ENCODE measurements around the gene KIAA0232.

Gene KIAA0232

DNA sequence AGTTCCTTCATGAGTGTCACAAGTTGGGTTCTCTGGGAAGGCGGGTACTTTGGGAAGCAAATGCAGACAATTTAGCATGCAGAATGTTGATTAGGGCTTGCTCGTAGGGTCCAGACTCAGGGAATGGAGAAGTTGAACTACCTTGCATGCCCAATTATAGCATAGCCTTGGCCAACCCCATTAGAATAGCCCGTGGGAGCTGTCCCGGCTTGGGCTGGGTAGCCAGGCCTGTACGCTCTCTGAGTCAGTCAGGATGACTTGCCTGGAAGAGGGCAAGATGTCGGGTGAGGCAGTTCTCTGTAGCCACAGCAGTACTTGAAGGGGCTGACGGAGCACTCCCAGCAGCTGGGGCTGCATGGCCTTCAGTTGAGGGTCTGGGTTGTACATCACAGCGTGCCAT is 19.5 kb downstream of the KIAA0232 start:
- TF ChIP-seq ARNTL (CRISPR knock-in tag; IDR thresholded peaks at IDR 0.05; ENCODE audit: borderline replicate concordance, low read depth): no peak
- TF ChIP-seq, protein P1, sequence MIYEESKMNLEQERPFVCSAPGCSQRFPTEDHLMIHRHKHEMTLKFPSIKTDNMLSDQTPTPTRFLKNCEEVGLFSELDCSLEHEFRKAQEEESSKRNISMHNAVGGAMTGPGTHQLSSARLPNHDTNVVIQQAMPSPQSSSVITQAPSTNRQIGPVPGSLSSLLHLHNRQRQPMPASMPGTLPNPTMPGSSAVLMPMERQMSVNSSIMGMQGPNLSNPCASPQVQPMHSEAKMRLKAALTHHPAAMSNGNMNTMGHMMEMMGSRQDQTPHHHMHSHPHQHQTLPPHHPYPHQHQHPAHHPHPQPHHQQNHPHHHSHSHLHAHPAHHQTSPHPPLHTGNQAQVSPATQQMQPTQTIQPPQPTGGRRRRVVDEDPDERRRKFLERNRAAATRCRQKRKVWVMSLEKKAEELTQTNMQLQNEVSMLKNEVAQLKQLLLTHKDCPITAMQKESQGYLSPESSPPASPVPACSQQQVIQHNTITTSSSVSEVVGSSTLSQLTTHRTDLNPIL (CRISPR knock-in tag; IDR thresholded peaks at IDR 0.05; ENCODE audit: low read depth): no peak
- no peak for TF ChIP-seq GLIS3 (CRISPR knock-in tag; IDR thresholded peaks at IDR 0.05)
- no peak for TF ChIP-seq TCF4 (CRISPR knock-in tag; IDR thresholded peaks at IDR 0.05; ENCODE audit: borderline replicate concordance)
- no peak for TF ChIP-seq SNAI2 (CRISPR knock-in tag; IDR thresholded peaks at IDR 0.05)
- no peak for TF ChIP-seq ZFP3 (CRISPR knock-in tag; IDR thresholded peaks at IDR 0.05)
- TF ChIP-seq BACH2 (CRISPR knock-in tag; IDR thresholded peaks at IDR 0.05; ENCODE audit: borderline replicate concordance): no peak
- TF ChIP-seq, protein P2, sequence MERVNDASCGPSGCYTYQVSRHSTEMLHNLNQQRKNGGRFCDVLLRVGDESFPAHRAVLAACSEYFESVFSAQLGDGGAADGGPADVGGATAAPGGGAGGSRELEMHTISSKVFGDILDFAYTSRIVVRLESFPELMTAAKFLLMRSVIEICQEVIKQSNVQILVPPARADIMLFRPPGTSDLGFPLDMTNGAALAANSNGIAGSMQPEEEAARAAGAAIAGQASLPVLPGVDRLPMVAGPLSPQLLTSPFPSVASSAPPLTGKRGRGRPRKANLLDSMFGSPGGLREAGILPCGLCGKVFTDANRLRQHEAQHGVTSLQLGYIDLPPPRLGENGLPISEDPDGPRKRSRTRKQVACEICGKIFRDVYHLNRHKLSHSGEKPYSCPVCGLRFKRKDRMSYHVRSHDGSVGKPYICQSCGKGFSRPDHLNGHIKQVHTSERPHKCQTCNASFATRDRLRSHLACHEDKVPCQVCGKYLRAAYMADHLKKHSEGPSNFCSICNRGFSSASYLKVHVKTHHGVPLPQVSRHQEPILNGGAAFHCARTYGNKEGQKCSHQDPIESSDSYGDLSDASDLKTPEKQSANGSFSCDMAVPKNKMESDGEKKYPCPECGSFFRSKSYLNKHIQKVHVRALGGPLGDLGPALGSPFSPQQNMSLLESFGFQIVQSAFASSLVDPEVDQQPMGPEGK (CRISPR knock-in tag; IDR thresholded peaks at IDR 0.05; ENCODE audit: borderline replicate concordance): no peak
- TF ChIP-seq ESRRG (CRISPR knock-in tag; IDR thresholded peaks at IDR 0.05): no peak
- TF ChIP-seq, protein P3, sequence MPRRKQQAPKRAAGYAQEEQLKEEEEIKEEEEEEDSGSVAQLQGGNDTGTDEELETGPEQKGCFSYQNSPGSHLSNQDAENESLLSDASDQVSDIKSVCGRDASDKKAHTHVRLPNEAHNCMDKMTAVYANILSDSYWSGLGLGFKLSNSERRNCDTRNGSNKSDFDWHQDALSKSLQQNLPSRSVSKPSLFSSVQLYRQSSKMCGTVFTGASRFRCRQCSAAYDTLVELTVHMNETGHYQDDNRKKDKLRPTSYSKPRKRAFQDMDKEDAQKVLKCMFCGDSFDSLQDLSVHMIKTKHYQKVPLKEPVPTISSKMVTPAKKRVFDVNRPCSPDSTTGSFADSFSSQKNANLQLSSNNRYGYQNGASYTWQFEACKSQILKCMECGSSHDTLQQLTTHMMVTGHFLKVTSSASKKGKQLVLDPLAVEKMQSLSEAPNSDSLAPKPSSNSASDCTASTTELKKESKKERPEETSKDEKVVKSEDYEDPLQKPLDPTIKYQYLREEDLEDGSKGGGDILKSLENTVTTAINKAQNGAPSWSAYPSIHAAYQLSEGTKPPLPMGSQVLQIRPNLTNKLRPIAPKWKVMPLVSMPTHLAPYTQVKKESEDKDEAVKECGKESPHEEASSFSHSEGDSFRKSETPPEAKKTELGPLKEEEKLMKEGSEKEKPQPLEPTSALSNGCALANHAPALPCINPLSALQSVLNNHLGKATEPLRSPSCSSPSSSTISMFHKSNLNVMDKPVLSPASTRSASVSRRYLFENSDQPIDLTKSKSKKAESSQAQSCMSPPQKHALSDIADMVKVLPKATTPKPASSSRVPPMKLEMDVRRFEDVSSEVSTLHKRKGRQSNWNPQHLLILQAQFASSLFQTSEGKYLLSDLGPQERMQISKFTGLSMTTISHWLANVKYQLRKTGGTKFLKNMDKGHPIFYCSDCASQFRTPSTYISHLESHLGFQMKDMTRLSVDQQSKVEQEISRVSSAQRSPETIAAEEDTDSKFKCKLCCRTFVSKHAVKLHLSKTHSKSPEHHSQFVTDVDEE (CRISPR knock-in tag; IDR thresholded peaks at IDR 0.05): no peak
- TF ChIP-seq OSR1 (CRISPR knock-in tag; IDR thresholded peaks at IDR 0.05): no peak
- TF ChIP-seq ISL1 (CRISPR knock-in tag; IDR thresholded peaks at IDR 0.05): no peak
- TF ChIP-seq, protein P4, sequence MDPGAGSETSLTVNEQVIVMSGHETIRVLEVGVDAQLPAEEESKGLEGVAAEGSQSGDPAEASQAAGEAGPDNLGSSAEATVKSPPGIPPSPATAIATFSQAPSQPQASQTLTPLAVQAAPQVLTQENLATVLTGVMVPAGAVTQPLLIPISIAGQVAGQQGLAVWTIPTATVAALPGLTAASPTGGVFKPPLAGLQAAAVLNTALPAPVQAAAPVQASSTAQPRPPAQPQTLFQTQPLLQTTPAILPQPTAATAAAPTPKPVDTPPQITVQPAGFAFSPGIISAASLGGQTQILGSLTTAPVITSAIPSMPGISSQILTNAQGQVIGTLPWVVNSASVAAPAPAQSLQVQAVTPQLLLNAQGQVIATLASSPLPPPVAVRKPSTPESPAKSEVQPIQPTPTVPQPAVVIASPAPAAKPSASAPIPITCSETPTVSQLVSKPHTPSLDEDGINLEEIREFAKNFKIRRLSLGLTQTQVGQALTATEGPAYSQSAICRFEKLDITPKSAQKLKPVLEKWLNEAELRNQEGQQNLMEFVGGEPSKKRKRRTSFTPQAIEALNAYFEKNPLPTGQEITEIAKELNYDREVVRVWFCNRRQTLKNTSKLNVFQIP (CRISPR knock-in tag; IDR thresholded peaks at IDR 0.05; ENCODE audit: borderline replicate concordance, low read depth): no peak
- no peak for TF ChIP-seq TOX (CRISPR knock-in tag; IDR thresholded peaks at IDR 0.05; ENCODE audit: borderline replicate concordance)
- no peak for TF ChIP-seq CSDC2 (CRISPR knock-in tag; IDR thresholded peaks at IDR 0.05)
- TF ChIP-seq ZFP30 (CRISPR knock-in tag; IDR thresholded peaks at IDR 0.05): no peak
- no peak for TF ChIP-seq ZNF70 (CRISPR knock-in tag; IDR thresholded peaks at IDR 0.05)
- no peak for TF ChIP-seq ZNF565 (CRISPR knock-in tag; conservative IDR thresholded peaks at IDR 0.05; ENCODE audit: low read depth)
- no peak for TF ChIP-seq PPARA (CRISPR knock-in tag; IDR thresholded peaks at IDR 0.05; ENCODE audit: borderline replicate concordance)
- ATAC-seq: no peak

DNA sequence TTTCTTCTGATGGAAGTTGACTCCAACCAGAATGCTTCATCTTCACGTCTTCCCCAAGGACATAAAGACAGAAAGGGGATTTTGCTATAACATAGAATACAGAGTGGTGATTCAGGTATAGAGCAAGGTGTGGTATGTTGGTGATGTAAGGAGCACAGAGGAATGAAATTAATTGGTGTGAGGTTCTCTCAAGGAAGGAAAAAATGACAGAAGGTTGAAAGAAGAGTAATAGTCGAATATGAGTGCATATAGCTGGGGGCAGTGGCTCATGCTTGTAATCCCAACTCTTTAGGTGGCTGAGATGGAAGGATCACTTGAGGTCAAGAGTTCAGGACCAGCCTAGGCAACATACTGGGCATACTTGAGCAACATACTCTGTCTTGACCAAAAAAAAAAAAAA is 20.1 kb downstream of the KIAA0232 start:
- TF ChIP-seq, protein P1 (CRISPR knock-in tag; IDR thresholded peaks at IDR 0.05; ENCODE audit: low read depth): no peak
- TF ChIP-seq, protein P4 (CRISPR knock-in tag; IDR thresholded peaks at IDR 0.05; ENCODE audit: borderline replicate concordance, low read depth): no peak
- TF ChIP-seq ISL1 (CRISPR knock-in tag; IDR thresholded peaks at IDR 0.05) (no peak), ZNF565 (CRISPR knock-in tag; conservative IDR thresholded peaks at IDR 0.05; ENCODE audit: low read depth) (no peak), GLIS3 (CRISPR knock-in tag; IDR thresholded peaks at IDR 0.05) (no peak), TCF4 (CRISPR knock-in tag; IDR thresholded peaks at IDR 0.05; ENCODE audit: borderline replicate concordance) (no peak), ZFP3 (CRISPR knock-in tag; IDR thresholded peaks at IDR 0.05) (no peak)
- ATAC-seq: no peak

DNA sequence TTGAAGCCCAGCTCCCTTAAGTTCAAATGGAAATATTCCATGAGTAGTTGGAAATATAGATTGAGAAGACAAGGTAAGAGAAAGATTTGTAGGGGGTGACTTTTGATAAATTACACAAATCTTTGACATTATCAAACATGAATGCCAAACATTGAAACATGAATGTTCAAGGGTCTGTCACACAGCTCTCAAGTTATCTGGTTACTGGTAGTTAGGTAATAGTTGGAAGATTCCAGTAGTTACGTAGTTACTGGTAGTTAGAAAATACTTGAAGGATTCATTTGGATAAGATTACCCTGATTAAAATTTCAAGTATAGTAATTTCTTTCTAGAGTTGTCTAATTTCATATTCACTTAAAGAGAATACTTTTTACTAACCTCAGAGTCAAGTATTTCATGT is 20.7 kb downstream of the KIAA0232 start:
- TF ChIP-seq ZNF565 (CRISPR knock-in tag; conservative IDR thresholded peaks at IDR 0.05; ENCODE audit: low read depth) (no peak), ZNF8 (CRISPR knock-in tag; IDR thresholded peaks at IDR 0.05) (no peak), ISL1 (CRISPR knock-in tag; IDR thresholded peaks at IDR 0.05) (no peak), TOX (CRISPR knock-in tag; IDR thresholded peaks at IDR 0.05; ENCODE audit: borderline replicate concordance) (no peak)
- TF ChIP-seq, protein P2 (CRISPR knock-in tag; IDR thresholded peaks at IDR 0.05; ENCODE audit: borderline replicate concordance): no peak
- no peak for ATAC-seq

Data from SK-N-SH treated with all-trans-retinoic acid at 6 μM for 48 hours (cell line).